ENCODE results near the gene FMNL2.

FMNL2 gene

DNA sequence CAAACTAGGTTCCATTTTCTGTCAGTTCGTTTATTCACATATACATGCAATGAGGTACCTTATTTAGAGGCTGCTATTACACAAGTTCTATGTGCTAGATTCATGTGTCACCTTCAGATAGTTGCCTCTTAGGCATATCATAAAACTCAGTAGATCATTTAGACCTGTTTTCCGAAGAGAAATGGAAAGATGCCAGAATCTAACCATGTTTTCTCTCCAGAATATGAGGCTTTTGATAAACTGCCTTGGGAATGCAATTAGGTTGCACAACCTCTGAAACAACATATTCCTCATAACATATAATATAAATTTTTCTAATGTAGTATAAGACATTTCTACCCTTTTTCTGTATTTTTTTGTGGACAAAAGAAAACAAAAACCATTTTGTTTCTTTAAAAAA lies 274.2 kb downstream of the FMNL2 start:
- Histone ChIP-seq H3K9ac (ENCODE audit: low read length) (no peak overlapping the region), H3K4me2 (ENCODE audit: low read length) (no peak overlapping the region), H3K79me2 (ENCODE audit: insufficient read depth, low read length) (no peaks in the 10 kb centered on the region), H2AFZ (ENCODE audit: low read length) (no peak overlapping the region), H3K36me3 (ENCODE audit: insufficient read depth, low read length) (no peaks in the 10 kb centered on the region), H3K4me1 (ENCODE audit: insufficient read depth, low read length, severe bottlenecking) (peaks cover 9% of the 10 kb centered on the region), H3K9me3 (ENCODE audit: low read length) (no peaks in the 10 kb centered on the region), H3F3A (ENCODE audit: insufficient read depth, low read length) (no peaks in the 10 kb centered on the region), H3K4me3 (ENCODE audit: low read depth, low read length, poor library complexity, severe bottlenecking) (no peak overlapping the region), H3K27me3 (ENCODE audit: insufficient read depth, low read length) (no peaks in the 10 kb centered on the region), H3K27ac (ENCODE audit: low read depth, low read length, poor library complexity, severe bottlenecking) (no peak overlapping the region), H4K20me1 (ENCODE audit: insufficient read depth, low read length) (no peaks in the 10 kb centered on the region), H3K9me2 (ENCODE audit: low read depth, low read length) (no peaks in the 10 kb centered on the region)
- no peak for TF ChIP-seq EZH2 (IDR thresholded peaks at IDR 0.05; ENCODE audit: borderline replicate concordance, low read length)
- TF ChIP-seq, protein P1, sequence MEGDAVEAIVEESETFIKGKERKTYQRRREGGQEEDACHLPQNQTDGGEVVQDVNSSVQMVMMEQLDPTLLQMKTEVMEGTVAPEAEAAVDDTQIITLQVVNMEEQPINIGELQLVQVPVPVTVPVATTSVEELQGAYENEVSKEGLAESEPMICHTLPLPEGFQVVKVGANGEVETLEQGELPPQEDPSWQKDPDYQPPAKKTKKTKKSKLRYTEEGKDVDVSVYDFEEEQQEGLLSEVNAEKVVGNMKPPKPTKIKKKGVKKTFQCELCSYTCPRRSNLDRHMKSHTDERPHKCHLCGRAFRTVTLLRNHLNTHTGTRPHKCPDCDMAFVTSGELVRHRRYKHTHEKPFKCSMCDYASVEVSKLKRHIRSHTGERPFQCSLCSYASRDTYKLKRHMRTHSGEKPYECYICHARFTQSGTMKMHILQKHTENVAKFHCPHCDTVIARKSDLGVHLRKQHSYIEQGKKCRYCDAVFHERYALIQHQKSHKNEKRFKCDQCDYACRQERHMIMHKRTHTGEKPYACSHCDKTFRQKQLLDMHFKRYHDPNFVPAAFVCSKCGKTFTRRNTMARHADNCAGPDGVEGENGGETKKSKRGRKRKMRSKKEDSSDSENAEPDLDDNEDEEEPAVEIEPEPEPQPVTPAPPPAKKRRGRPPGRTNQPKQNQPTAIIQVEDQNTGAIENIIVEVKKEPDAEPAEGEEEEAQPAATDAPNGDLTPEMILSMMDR (IDR thresholded peaks at IDR 0.05; ENCODE audit: low read length) = no peak

DNA sequence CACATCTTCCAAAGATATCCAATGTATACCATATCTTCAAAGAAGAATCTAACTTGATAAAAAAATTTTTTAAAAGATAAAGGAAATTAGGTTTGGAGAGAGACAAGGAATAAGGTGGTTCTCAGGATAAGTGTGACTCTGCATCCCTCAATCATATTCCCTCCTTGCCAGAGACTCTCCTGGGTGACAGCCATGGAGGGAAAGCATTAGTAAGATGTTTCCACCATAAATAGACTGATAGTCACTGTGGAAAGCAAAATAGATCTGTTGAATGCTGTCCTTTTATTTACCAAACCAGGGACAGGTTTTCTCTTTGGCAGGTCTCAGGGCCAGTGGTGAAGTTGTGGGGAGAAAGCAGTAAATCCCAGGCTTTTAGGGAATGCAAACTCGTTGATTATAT lies 274.7 kb downstream of the FMNL2 start:
- Histone ChIP-seq H3K36me3 (ENCODE audit: insufficient read depth, low read length) (no peaks in the 10 kb centered on the region), H3K4me2 (ENCODE audit: low read length) (no peak overlapping the region), H3K9me3 (ENCODE audit: low read length) (no peaks in the 10 kb centered on the region), H3K9me2 (ENCODE audit: low read depth, low read length) (no peaks in the 10 kb centered on the region), H3K79me2 (ENCODE audit: insufficient read depth, low read length) (no peaks in the 10 kb centered on the region), H3K27ac (ENCODE audit: low read depth, low read length, poor library complexity, severe bottlenecking) (no peak overlapping the region), H3F3A (ENCODE audit: insufficient read depth, low read length) (no peaks in the 10 kb centered on the region), H2AFZ (ENCODE audit: low read length) (no peak overlapping the region), H3K4me1 (ENCODE audit: insufficient read depth, low read length, severe bottlenecking) (peaks cover 9% of the 10 kb centered on the region), H3K27me3 (ENCODE audit: insufficient read depth, low read length) (no peaks in the 10 kb centered on the region), H3K4me3 (ENCODE audit: low read depth, low read length, poor library complexity, severe bottlenecking) (no peak overlapping the region), H3K9ac (ENCODE audit: low read length) (no peak overlapping the region), H4K20me1 (ENCODE audit: insufficient read depth, low read length) (no peaks in the 10 kb centered on the region)
- TF ChIP-seq EZH2 (IDR thresholded peaks at IDR 0.05; ENCODE audit: borderline replicate concordance, low read length) = no peak
- TF ChIP-seq, protein P1 (IDR thresholded peaks at IDR 0.05; ENCODE audit: low read length) = no peak

DNA sequence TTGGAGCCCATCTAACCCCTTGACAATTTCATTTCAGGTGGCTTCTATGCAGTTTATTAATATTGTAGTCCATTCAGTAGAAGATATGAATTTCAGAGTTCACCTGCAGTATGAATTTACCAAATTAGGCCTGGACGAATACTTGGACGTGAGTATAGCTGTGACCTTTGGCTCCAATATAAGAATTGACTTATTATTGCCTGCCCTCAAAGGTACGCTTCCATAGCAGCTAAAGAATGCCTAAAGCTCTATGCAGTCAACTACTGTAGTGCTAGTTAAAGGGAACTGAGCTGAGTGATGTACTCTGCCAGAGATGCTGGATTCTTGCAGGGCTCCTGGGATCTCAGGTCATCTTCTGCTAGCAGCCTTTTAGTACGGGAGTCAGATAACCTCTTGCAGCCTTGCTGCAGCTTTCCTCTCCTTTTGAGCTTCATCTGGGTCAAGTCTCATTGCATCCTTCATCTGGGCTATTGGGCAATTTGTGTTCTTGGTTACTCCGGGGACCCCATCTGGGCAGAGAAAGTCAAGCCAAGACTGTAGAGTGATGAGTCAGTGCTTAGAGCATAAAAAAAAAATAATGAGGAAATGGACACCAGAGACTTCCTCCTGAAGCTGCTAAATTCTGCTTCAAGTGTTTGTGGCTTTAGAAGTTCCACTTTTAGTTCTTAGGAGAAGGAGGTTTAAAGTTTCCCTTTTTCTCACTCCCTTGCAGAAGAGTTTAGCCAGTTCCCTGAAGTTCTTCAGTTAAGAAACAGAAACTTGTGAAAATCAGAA lies 276.7 kb downstream of the FMNL2 start:
- H4K20me1 ChIP-seq (ENCODE audit: insufficient read depth, low read length) = no peaks in the 10 kb centered on the region
- no peaks in the 10 kb centered on the region for H3F3A ChIP-seq (ENCODE audit: insufficient read depth, low read length)
- no peaks in the 10 kb centered on the region for H3K79me2 ChIP-seq (ENCODE audit: insufficient read depth, low read length)
- H3K36me3 ChIP-seq (ENCODE audit: insufficient read depth, low read length) = no peaks in the 10 kb centered on the region
- H2AFZ ChIP-seq (ENCODE audit: low read length) = no peak overlapping the region
- H3K4me2 ChIP-seq (ENCODE audit: low read length) = no peak overlapping the region
- peaks cover 9% of the 10 kb centered on the region for H3K4me1 ChIP-seq (ENCODE audit: insufficient read depth, low read length, severe bottlenecking)
- TF ChIP-seq, protein P1 (IDR thresholded peaks at IDR 0.05; ENCODE audit: low read length) = no peak
- H3K4me3 ChIP-seq (ENCODE audit: low read depth, low read length, poor library complexity, severe bottlenecking) = no peak overlapping the region
- H3K9ac ChIP-seq (ENCODE audit: low read length) = no peak overlapping the region
- H3K27me3 ChIP-seq (ENCODE audit: insufficient read depth, low read length) = no peaks in the 10 kb centered on the region
- H3K9me2 ChIP-seq (ENCODE audit: low read depth, low read length) = no peaks in the 10 kb centered on the region
- no peak overlapping the region for H3K27ac ChIP-seq (ENCODE audit: low read depth, low read length, poor library complexity, severe bottlenecking)
- H3K9me3 ChIP-seq (ENCODE audit: low read length) = no peaks in the 10 kb centered on the region
